ENCODE results near the gene DDX3X. TPM values are rescaled to one million over a fixed set of nuclear protein-coding genes. Genes with fewer than 3 reads are reported as not detected.
A peak's percentile ranks its signal among the peaks of the same experiment; 100 is the strongest.

Gene DDX3X
- total and polyA plus RNA-seq, 2 donors (not counting 1 experiment from before 2014, with no cell fraction given) = 97.6 to 216 TPM

DNA sequence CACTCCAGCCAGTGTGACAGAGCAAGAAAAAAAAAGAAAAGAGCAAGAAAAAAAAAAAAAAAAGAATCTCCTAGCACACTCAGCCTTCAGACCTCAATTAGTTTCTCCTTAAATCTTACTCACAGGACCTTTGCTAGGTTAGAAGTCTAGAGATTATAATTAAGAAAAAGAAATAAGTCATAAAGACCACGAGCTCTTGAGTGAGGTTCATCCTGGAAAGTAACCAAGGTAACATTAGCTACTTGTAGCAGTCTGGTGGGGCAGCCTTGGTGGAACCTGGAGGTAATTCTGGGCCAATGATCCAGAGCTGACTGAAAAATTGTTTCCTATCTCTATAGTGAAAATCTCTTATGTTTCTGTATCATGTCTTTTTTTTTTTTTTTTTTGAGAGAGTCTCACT is 21.2 kb upstream of the DDX3X start:
- Histone ChIP-seq H4K20me1 (ENCODE audit: control insufficient read depth, extremely low read depth, insufficient read depth, low read length) (no peaks in the 10 kb centered on the region), H3K36me3 (ENCODE audit: control insufficient read depth, insufficient read depth, low read length) (no peaks in the 10 kb centered on the region), H3K4me2 (ENCODE audit: extremely low read depth, insufficient read depth, low read length) (no peak overlapping the region), H3K27ac (ENCODE audit: insufficient read depth, low read length) (no peak overlapping the region), H3K9ac (ENCODE audit: insufficient read depth, low read length) (no peak overlapping the region), H2AFZ (ENCODE audit: low read length) (no peak overlapping the region), H3K4me3 (replicated peaks in 1 of 4; ENCODE audit: control extremely low read depth in 1 of 4, insufficient read depth in 1 of 4, low read depth in 3 of 4, low read length in 4 of 4) (no peak overlapping the region), H3K4me1 (ENCODE audit: control insufficient read depth, extremely low read depth, insufficient read depth, low read length) (no peaks in the 10 kb centered on the region), H3K79me2 (ENCODE audit: control insufficient read depth, insufficient read depth, low read length) (no peaks in the 10 kb centered on the region), H3K9me3 (ENCODE audit: control insufficient read depth, insufficient read depth, low read depth, low read length) (no peaks in the 10 kb centered on the region), H3K27me3 (ENCODE audit: control insufficient read depth, insufficient read depth, low read length) (no peaks in the 10 kb centered on the region)
- DNase-seq (ENCODE audit: low read depth in 2 of 2) = no peak
- no peak for TF ChIP-seq CTCF (conservative IDR thresholded peaks at IDR 0.05 in 1 of 2, IDR thresholded peaks at IDR 0.05 in 1 of 2; ENCODE audit: low read depth in 1 of 2, low read length in 2 of 2)
- no peak for TF ChIP-seq EZH2 (IDR thresholded peaks at IDR 0.05; ENCODE audit: low read length, missing control alignments)

DNA sequence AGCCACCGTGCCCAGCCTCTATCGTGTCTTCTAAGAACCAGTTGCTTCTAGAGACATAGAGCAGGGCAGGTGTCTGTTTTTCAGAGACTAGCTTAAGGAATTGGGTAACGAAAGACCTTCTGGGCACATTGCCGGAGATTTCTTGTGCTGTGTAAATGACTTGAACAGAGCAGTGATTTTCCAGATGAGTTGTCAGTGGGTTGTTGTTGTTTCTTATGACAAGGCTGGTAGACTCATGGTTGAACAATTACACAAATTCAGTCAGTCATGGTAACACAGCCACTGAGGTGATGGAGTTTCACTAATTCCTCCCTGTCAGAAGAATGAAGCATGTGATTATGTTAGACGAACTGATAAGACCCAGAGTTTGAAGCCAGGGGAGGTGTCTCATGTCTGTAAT is 20.5 kb upstream of the DDX3X start:
- H3K27me3 ChIP-seq (ENCODE audit: control insufficient read depth, insufficient read depth, low read length) = no peaks in the 10 kb centered on the region
- H3K9me3 ChIP-seq (ENCODE audit: control insufficient read depth, insufficient read depth, low read depth, low read length) = no peaks in the 10 kb centered on the region
- no peak overlapping the region for H3K4me3 ChIP-seq (replicated peaks in 1 of 4; ENCODE audit: control extremely low read depth in 1 of 4, insufficient read depth in 1 of 4, low read depth in 3 of 4, low read length in 4 of 4)
- H3K27ac ChIP-seq (ENCODE audit: insufficient read depth, low read length) = no peak overlapping the region
- no peak overlapping the region for H3K9ac ChIP-seq (ENCODE audit: insufficient read depth, low read length)
- no peak for TF ChIP-seq EZH2 (IDR thresholded peaks at IDR 0.05; ENCODE audit: low read length, missing control alignments)
- TF ChIP-seq CTCF (conservative IDR thresholded peaks at IDR 0.05 in 1 of 2, IDR thresholded peaks at IDR 0.05 in 1 of 2; ENCODE audit: low read depth in 1 of 2, low read length in 2 of 2) = no peak
- H3K4me1 ChIP-seq (ENCODE audit: control insufficient read depth, extremely low read depth, insufficient read depth, low read length) = no peaks in the 10 kb centered on the region
- no peaks in the 10 kb centered on the region for H3K36me3 ChIP-seq (ENCODE audit: control insufficient read depth, insufficient read depth, low read length)
- no peaks in the 10 kb centered on the region for H4K20me1 ChIP-seq (ENCODE audit: control insufficient read depth, extremely low read depth, insufficient read depth, low read length)
- DNase-seq (ENCODE audit: low read depth in 2 of 2) = peak; percentile 77 to 93
- H3K4me2 ChIP-seq (ENCODE audit: extremely low read depth, insufficient read depth, low read length) = no peak overlapping the region
- H3K79me2 ChIP-seq (ENCODE audit: control insufficient read depth, insufficient read depth, low read length) = no peaks in the 10 kb centered on the region
- no peak overlapping the region for H2AFZ ChIP-seq (ENCODE audit: low read length)

- H3K9ac ChIP-seq (ENCODE audit: insufficient read depth, low read length) = no peak overlapping the region
- TF ChIP-seq EZH2 (IDR thresholded peaks at IDR 0.05; ENCODE audit: low read length, missing control alignments) = no peak
- no peak for TF ChIP-seq CTCF (conservative IDR thresholded peaks at IDR 0.05 in 1 of 2, IDR thresholded peaks at IDR 0.05 in 1 of 2; ENCODE audit: low read depth in 1 of 2, low read length in 2 of 2)
- H4K20me1 ChIP-seq (ENCODE audit: control insufficient read depth, extremely low read depth, insufficient read depth, low read length) = no peaks in the 10 kb centered on the region
- H3K27ac ChIP-seq (ENCODE audit: insufficient read depth, low read length) = no peak overlapping the region
- no peaks in the 10 kb centered on the region for H3K9me3 ChIP-seq (ENCODE audit: control insufficient read depth, insufficient read depth, low read depth, low read length)
- H3K79me2 ChIP-seq (ENCODE audit: control insufficient read depth, insufficient read depth, low read length) = no peaks in the 10 kb centered on the region
- H3K4me2 ChIP-seq (ENCODE audit: extremely low read depth, insufficient read depth, low read length) = no peak overlapping the region
- no peak overlapping the region for H2AFZ ChIP-seq (ENCODE audit: low read length)
- no peak overlapping the region for H3K4me3 ChIP-seq (replicated peaks in 1 of 4; ENCODE audit: control extremely low read depth in 1 of 4, insufficient read depth in 1 of 4, low read depth in 3 of 4, low read length in 4 of 4)
- H3K4me1 ChIP-seq (ENCODE audit: control insufficient read depth, extremely low read depth, insufficient read depth, low read length) = no peaks in the 10 kb centered on the region
- no peaks in the 10 kb centered on the region for H3K27me3 ChIP-seq (ENCODE audit: control insufficient read depth, insufficient read depth, low read length)
- no peaks in the 10 kb centered on the region for H3K36me3 ChIP-seq (ENCODE audit: control insufficient read depth, insufficient read depth, low read length)
- DNase-seq (ENCODE audit: low read depth in 2 of 2) = no peak
These were observed 19.8 kb upstream of the DDX3X start for GRCh38 chrX:41314204-41314603.

Data from fibroblast of lung (primary cell).